Osteoblast (primary cell): Measurements from ENCODE around the gene SDSL. TPM values are rescaled to one million over a fixed set of nuclear protein-coding genes. Genes with fewer than 3 reads are reported as not detected.

Source experiments
- DNase-seq: peaks from one replicate; pipeline ENCODE4 v3.0.0; 2011; ENCODE audit warnings: low spot score, mixed read lengths; ENCODE audit not compliant: insufficient read length; ENCODE audit errors: missing footprints
- H2AFZ ChIP-seq: 2 replicates; pipeline ENCODE4 v1.6.0; 2011; ENCODE audit warnings: mild to moderate bottlenecking, low read length
- H3K27ac ChIP-seq: 2 replicates; pipeline ENCODE4 v1.5.1; 2011; ENCODE audit warnings: mild to moderate bottlenecking, low read depth, low read length, moderate library complexity
- H3K27me3 ChIP-seq: 2 replicates; pipeline ENCODE4 v1.6.0; 2012; ENCODE audit warnings: mild to moderate bottlenecking, control low read depth, inconsistent platforms, low read length, moderate library complexity; ENCODE audit not compliant: insufficient read depth
- H3K36me3 ChIP-seq: 2 replicates; pipeline ENCODE4 v1.5.1; 2011; ENCODE audit warnings: mild to moderate bottlenecking, low read length, control low read depth, moderate library complexity; ENCODE audit not compliant: insufficient read depth
- H3K4me1 ChIP-seq: 2 replicates; pipeline ENCODE4 v1.5.1; 2011; ENCODE audit warnings: mild to moderate bottlenecking, low read length, control low read depth, moderate library complexity; ENCODE audit not compliant: insufficient read depth
- H3K4me2 ChIP-seq: 2 replicates; pipeline ENCODE4 v1.6.0; 2011; ENCODE audit warnings: mild to moderate bottlenecking, low read length; ENCODE audit not compliant: insufficient read depth
- H3K4me3 ChIP-seq: fragments of 200-600 bp; sonication (generic); 3 replicates; pipeline ENCODE4 v1.5.1; 2012; ENCODE audit warnings: mild to moderate bottlenecking, low read length, inconsistent platforms; ENCODE audit not compliant: insufficient read depth
- H3K79me2 ChIP-seq: 2 replicates; pipeline ENCODE4 v1.6.0; 2012; ENCODE audit warnings: mild to moderate bottlenecking, low read length, control low read depth, inconsistent platforms; ENCODE audit not compliant: insufficient read depth
- H3K9me3 ChIP-seq: 2 replicates; pipeline ENCODE4 v1.5.1; 2011; ENCODE audit warnings: low read depth, low read length, control low read depth
- H4K20me1 ChIP-seq: 2 replicates; pipeline ENCODE4 v1.6.0; 2012; ENCODE audit warnings: mild to moderate bottlenecking, low read length, control low read depth; ENCODE audit not compliant: insufficient read depth
- CTCF ChIP-seq: IDR thresholded peaks from 2 replicates; pipeline ENCODE4 v1.5.1; 2011; ENCODE audit warnings: mild to moderate bottlenecking, low read depth, low read length, moderate library complexity; ENCODE audit errors: extremely low read depth
- total RNA-seq: library from RNA; depleted of rRNA; stranded (reverse); fragments of >200 nt; gene quantifications from 2 replicates; pipeline ENCODE4 v1.2.3, GENCODE V29; 2012

Gene SDSL
- total RNA-seq, 1 donor = 6.5 TPM

DNA sequence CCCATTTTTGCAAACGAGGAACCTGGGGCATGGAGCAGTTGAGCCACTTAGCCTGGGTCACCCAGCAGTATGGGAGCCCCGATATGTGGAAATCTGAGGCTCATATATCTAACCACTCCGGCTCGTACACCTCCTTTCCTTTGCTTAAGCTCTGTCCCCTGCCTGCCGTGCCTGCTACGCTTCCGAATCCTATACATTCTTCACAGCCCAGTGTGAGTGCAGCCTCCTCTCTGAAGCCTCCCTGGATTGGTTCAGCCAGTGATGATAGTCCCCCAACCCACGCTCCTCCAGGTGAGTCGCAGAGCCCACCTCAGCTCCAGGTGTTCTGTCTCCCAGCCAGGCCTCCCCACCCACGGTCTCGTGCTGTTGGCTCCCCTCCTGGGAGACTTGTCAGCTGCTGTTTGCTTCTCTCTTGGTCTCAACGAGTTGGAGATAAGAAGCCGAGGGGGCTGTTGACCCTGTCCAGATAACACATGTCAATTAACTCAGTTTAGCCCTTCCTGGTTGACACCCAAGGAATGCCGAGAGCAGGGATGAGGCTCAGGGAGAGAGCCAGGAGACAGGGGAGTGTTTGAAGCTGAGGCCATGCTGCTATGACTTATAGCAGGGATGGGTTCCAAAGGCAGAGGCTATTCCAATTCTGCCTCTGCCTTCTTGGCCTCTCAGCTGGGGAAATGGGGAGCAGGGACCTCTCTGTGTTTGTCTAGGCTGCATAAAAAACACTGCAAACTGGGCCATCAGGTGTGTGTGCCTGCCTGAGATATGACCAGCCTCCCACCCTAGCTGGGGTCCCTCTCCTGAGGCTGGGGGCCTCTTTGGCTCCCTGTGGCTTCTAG, 19.0 kb downstream of the SDSL start:
- Histone ChIP-seq H3K4me2 (no peak overlapping the region), H2AFZ (no peak overlapping the region), H3K4me3 (no peak overlapping the region), H3K27ac (no peak overlapping the region), H3K36me3 (no peaks in the 10 kb centered on the region), H3K27me3 (peaks cover 3% of the 10 kb centered on the region), H3K79me2 (no peaks in the 10 kb centered on the region), H3K9me3 (no peaks in the 10 kb centered on the region), H3K4me1 (no peaks in the 10 kb centered on the region), H4K20me1 (no peaks in the 10 kb centered on the region)
- TF ChIP-seq CTCF = no peak
- DNase-seq = no peak

DNA sequence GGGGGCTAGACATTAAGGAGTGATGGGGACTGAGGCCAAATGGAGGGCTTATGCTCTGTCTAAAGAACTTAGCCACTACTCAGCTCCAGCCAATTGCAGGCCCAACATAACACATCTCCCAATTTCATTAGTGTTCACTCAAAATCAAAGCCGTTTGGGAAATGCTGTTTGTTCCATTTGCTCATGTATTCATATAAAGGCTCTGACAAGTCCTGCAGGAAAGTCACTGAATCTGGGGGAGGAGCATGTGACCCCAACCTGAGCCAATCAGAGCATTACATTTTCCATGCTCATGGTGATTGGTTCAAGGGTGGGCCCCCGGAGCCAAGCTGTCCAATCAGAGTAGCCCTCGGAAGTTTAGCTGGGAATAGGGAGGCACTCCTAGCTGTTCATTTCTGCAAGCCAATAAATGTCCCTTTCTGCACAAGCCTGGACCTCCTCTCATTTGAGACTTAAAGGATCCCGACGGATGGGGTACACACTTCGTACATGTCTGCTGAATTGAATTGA, 20.9 kb downstream of the SDSL start:
- Histone ChIP-seq H3K27me3 (peaks cover 3% of the 10 kb centered on the region), H2AFZ (no peak overlapping the region), H3K9me3 (no peaks in the 10 kb centered on the region), H3K4me3 (no peak overlapping the region), H3K4me2 (no peak overlapping the region), H3K36me3 (no peaks in the 10 kb centered on the region), H3K4me1 (no peaks in the 10 kb centered on the region), H4K20me1 (no peaks in the 10 kb centered on the region), H3K27ac (no peak overlapping the region), H3K79me2 (no peaks in the 10 kb centered on the region)
- no peak for DNase-seq
- TF ChIP-seq CTCF = no peak

- Histone ChIP-seq H3K4me1 (no peaks in the 10 kb centered on the region), H4K20me1 (no peaks in the 10 kb centered on the region), H3K4me2 (no peak overlapping the region), H2AFZ (no peak overlapping the region), H3K27me3 (peaks cover 3% of the 10 kb centered on the region), H3K36me3 (no peaks in the 10 kb centered on the region), H3K4me3 (no peak overlapping the region), H3K79me2 (no peaks in the 10 kb centered on the region), H3K27ac (no peak overlapping the region), H3K9me3 (no peaks in the 10 kb centered on the region)
- no peak for DNase-seq
- no peak for TF ChIP-seq CTCF
Measured at GRCh38 chr12:113445544-113446171, 23.5 kb downstream of the SDSL start.

DNA sequence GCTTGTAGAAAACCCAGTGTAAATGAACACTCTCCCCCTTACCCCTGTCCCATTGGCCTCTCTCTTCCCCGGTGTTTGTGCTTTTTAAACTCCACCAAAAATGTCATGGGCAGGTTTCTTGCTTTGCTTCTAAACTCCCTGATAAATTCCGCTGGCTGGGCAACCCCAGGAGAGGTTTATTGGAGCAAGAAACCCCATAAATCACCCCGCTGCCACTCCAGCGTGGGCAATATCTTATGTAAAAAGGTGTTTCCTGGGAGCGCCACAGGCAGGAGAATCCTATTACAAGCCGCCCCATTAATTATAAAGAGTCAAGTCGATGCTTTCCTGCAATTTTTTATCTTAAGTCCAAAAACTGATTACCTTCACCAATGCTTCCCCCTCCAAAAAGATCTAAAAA, 26.7 kb downstream of the SDSL start:
- Histone ChIP-seq H3K79me2 (no peaks in the 10 kb centered on the region), H3K4me3 (no peak overlapping the region), H3K9me3 (no peaks in the 10 kb centered on the region), H3K36me3 (no peaks in the 10 kb centered on the region), H3K27me3 (peaks cover 3% of the 10 kb centered on the region), H3K4me1 (no peaks in the 10 kb centered on the region), H3K27ac (no peak overlapping the region), H2AFZ (no peak overlapping the region), H4K20me1 (no peaks in the 10 kb centered on the region), H3K4me2 (no peak overlapping the region)
- no peak for TF ChIP-seq CTCF
- no peak for DNase-seq
